H1 (cell line): ENCODE data around the gene FBN1. TPM values are rescaled to one million over a fixed set of nuclear protein-coding genes. Genes with fewer than 3 reads are reported as not detected.

Experiments used
- CTCF ChIA-PET: fragments of 300-600 bp; sonication (Branson Sonifier 250); formaldehyde crosslinking; loops from one replicate; lab custom pipeline; 2021; ENCODE audit not compliant: partially characterized antibody; lab: Charles Lee
- POLR2A ChIA-PET: fragments of 300-600 bp; sonication (Branson Sonifier 250); formaldehyde crosslinking; loops from one replicate; lab custom pipeline; 2021; ENCODE audit warnings: inconsistent platforms; ENCODE audit not compliant: partially characterized antibody; lab: Charles Lee
- DNase-seq, 2 experiments: peaks; one replicate each; pipeline versions ENCODE4 v3.0.0 to v3.0.0-alpha.2; 2010 to 2022; ENCODE audit warnings: low spot score in 2 of 2, low read depth in 1 of 2, mixed read lengths in 1 of 2
- FAIRE-seq: peaks from 2 replicates; lab custom pipeline; 2011; peaks lifted over from hg19 to GRCh38; lab: Jason Lieb, UNC
- H2AFZ ChIP-seq: 2 replicates; pipeline ENCODE4 v1.8.1; 2012; ENCODE audit warnings: low read length, inconsistent platforms
- H2AK5ac ChIP-seq: 2 replicates; pipeline ENCODE4 v1.6.1; 2013; ENCODE audit warnings: low read depth, low read length
- H2BK120ac ChIP-seq: replicated peaks from 2 replicates; pipeline ENCODE3; 2013; ENCODE audit warnings: low read depth, low read length, inconsistent platforms
- H2BK12ac ChIP-seq: 2 replicates; pipeline ENCODE4 v1.6.1; 2013; ENCODE audit warnings: low read depth, low read length
- H2BK15ac ChIP-seq: 2 replicates; pipeline ENCODE4 v1.6.1; 2013; ENCODE audit warnings: low read length
- H2BK20ac ChIP-seq: 2 replicates; pipeline ENCODE4 v1.6.1; 2013; ENCODE audit warnings: low read length
- H2BK5ac ChIP-seq: 2 replicates; pipeline ENCODE4 v1.6.1; 2013; ENCODE audit warnings: low read depth, low read length
- H3K14ac ChIP-seq: 2 replicates; pipeline ENCODE4 v1.6.1; 2013; ENCODE audit warnings: inconsistent platforms; ENCODE audit not compliant: insufficient read length
- H3K18ac ChIP-seq: 2 replicates; pipeline ENCODE4 v1.6.1; 2013; ENCODE audit warnings: low read length; ENCODE audit errors: extremely low read depth
- H3K23ac ChIP-seq: 2 replicates; pipeline ENCODE4 v1.6.1; 2013; ENCODE audit warnings: inconsistent platforms; ENCODE audit not compliant: insufficient read length
- H3K23me2 ChIP-seq: 2 replicates; pipeline ENCODE4 v1.6.1; 2013; ENCODE audit warnings: low read depth, low read length
- H3K27ac ChIP-seq: 2 replicates; pipeline ENCODE4 v1.6.1; 2011; ENCODE audit warnings: low read depth, low read length, inconsistent platforms
- H3K27me3 ChIP-seq, 4 experiments: replicated peaks in 1 of 4; 1 replicate in 1 of 4; 2 replicates in 3 of 4; pipeline versions ENCODE4 v1.6.1 to v1.8.1; 2011 to 2013; ENCODE audit warnings: low read length in 3 of 4, mild to moderate bottlenecking in 3 of 4, inconsistent platforms in 2 of 4, mixed read lengths in 2 of 4, moderate library complexity in 1 of 4; ENCODE audit not compliant: control insufficient read depth in 3 of 4, insufficient read depth in 3 of 4; ENCODE audit errors: extremely low read depth in 1 of 4
- H3K36me3 ChIP-seq, 4 experiments: 2 replicates each; pipeline versions ENCODE4 v1.6.1 to v1.8.1; 2011 to 2013; ENCODE audit warnings: mild to moderate bottlenecking in 4 of 4, low read length in 3 of 4, moderate library complexity in 2 of 4, control low read depth in 1 of 4, inconsistent platforms in 1 of 4; ENCODE audit not compliant: insufficient read depth in 4 of 4, control insufficient read depth in 2 of 4
- H3K4ac ChIP-seq: replicated peaks from 2 replicates; pipeline ENCODE3; 2013; ENCODE audit warnings: low read length, low read depth, mixed read lengths, inconsistent platforms; ENCODE audit not compliant: insufficient read length
- H3K4me1 ChIP-seq, 4 experiments: replicated peaks in 1 of 4; 1 replicate in 1 of 4; 2 replicates in 3 of 4; pipeline versions ENCODE4 v1.6.1 to v1.8.1; 2011 to 2013; ENCODE audit warnings: low read length in 3 of 4, inconsistent platforms in 2 of 4, mixed read lengths in 1 of 4; ENCODE audit not compliant: insufficient read depth in 4 of 4, control insufficient read depth in 3 of 4
- H3K4me2 ChIP-seq, 2 experiments: 2 replicates each; pipeline versions ENCODE4 v1.6.1 to v1.8.1; 2011 to 2013; ENCODE audit warnings: low read depth in 2 of 2, low read length in 2 of 2, control low read depth in 1 of 2, inconsistent platforms in 1 of 2, mild to moderate bottlenecking in 1 of 2; ENCODE audit not compliant: insufficient read depth in 1 of 2
- H3K4me3 ChIP-seq, 4 experiments: fragments of 200-600, 300-600 bp in 1 of 4; sonication (generic), shearing (Covaris generic), sonication (Bioruptor Twin) in 1 of 4; 2 replicates each; pipeline versions ENCODE4 v1.5.1 to v1.8.1; 2011 to 2016; ENCODE audit warnings: low read length in 4 of 4, low read depth in 3 of 4, control low read depth in 2 of 4, inconsistent platforms in 2 of 4, mild to moderate bottlenecking in 2 of 4, mixed read lengths in 1 of 4, moderate library complexity in 1 of 4; ENCODE audit not compliant: insufficient read depth in 2 of 4; ENCODE audit errors: extremely low read depth in 1 of 4
- H3K56ac ChIP-seq: replicated peaks from 2 replicates; pipeline ENCODE3; 2013; ENCODE audit warnings: low read depth, mild to moderate bottlenecking, mixed read lengths, low read length, inconsistent platforms; ENCODE audit not compliant: insufficient read length
- H3K79me1 ChIP-seq: 2 replicates; pipeline ENCODE4 v1.6.1; 2013; ENCODE audit warnings: low read depth, low read length, control low read depth
- H3K79me2 ChIP-seq, 2 experiments: 2 replicates each; pipeline versions ENCODE4 v1.6.1 to v1.8.1; 2012 to 2013; ENCODE audit warnings: low read length in 2 of 2, mild to moderate bottlenecking in 2 of 2, inconsistent platforms in 1 of 2; ENCODE audit not compliant: insufficient read depth in 2 of 2, control insufficient read depth in 1 of 2
- H3K9ac ChIP-seq, 4 experiments: replicated peaks in 1 of 4; 1 replicate in 1 of 4; 2 replicates in 3 of 4; pipeline versions ENCODE4 v1.6.1 to v1.8.1; 2011 to 2013; ENCODE audit warnings: low read depth in 3 of 4, low read length in 3 of 4, control low read depth in 2 of 4, mild to moderate bottlenecking in 2 of 4, moderate library complexity in 2 of 4, inconsistent platforms in 1 of 4; ENCODE audit errors: extremely low read depth in 1 of 4
- H3K9me3 ChIP-seq, 2 experiments: 2 replicates each; pipeline versions ENCODE4 v1.6.1 to v1.8.1; 2012 to 2013; ENCODE audit warnings: mild to moderate bottlenecking in 2 of 2, moderate library complexity in 2 of 2, control low read depth in 1 of 2, inconsistent platforms in 1 of 2, low read depth in 1 of 2, low read length in 1 of 2, mixed read lengths in 1 of 2; ENCODE audit not compliant: insufficient read depth in 2 of 2
- H4K20me1 ChIP-seq, 2 experiments: replicated peaks in 1 of 2; 2 replicates each; pipeline versions ENCODE3 to v1.8.1; 2011 to 2013; ENCODE audit warnings: inconsistent platforms in 2 of 2, low read length in 2 of 2, mild to moderate bottlenecking in 1 of 2; ENCODE audit not compliant: insufficient read depth in 2 of 2, control insufficient read depth in 1 of 2
- H4K5ac ChIP-seq: 2 replicates; pipeline ENCODE4 v1.6.1; 2013; ENCODE audit warnings: low read length, low read depth, mixed read lengths, inconsistent platforms; ENCODE audit not compliant: insufficient read length
- H4K8ac ChIP-seq: 2 replicates; pipeline ENCODE4 v1.8.0; 2013; ENCODE audit warnings: mild to moderate bottlenecking, moderate library complexity, low read length, inconsistent platforms; ENCODE audit not compliant: insufficient read depth; ENCODE audit errors: extremely low read depth
- H4K91ac ChIP-seq: replicated peaks from 2 replicates; pipeline ENCODE3; 2013; ENCODE audit warnings: low read length, mixed read lengths, inconsistent platforms; ENCODE audit not compliant: insufficient read length
- PHF8 ChIP-seq: fragments of 200-600 bp; sonication (generic); conservative IDR thresholded peaks from 2 replicates; pipeline ENCODE4 v1.7.1; 2012; ENCODE audit warnings: low read depth, mild to moderate bottlenecking, inconsistent platforms, low read length, moderate library complexity
- POLR2A ChIP-seq, 2 experiments: IDR thresholded peaks; 1 replicate in 1 of 2; 2 replicates in 1 of 2; pipeline ENCODE4 v1.6.1; 2011; ENCODE audit warnings: low read depth in 2 of 2, low read length in 2 of 2, mild to moderate bottlenecking in 2 of 2; ENCODE audit errors: control extremely low read depth in 1 of 2
- SUZ12 ChIP-seq: fragments of 200-600 bp; sonication (generic); IDR thresholded peaks from 2 replicates; pipeline ENCODE4 v1.6.1; 2012; ENCODE audit warnings: mild to moderate bottlenecking, inconsistent platforms, low read length, moderate library complexity, mixed read lengths
- WGBS, 2 experiments: shearing (Covaris generic) in 1 of 2; methylation state at CpG; one replicate each; pipeline versions ENCODE4 v1.1.6 to v1.1.7; 2013 to 2015; ENCODE audit warnings: low lambda C conversion rate in 2 of 2, mixed read lengths in 2 of 2, inconsistent platforms in 1 of 2, low coverage in 1 of 2, missing lambda C conversion rate in 1 of 2; ENCODE audit not compliant: insufficient replicate concordance in 2 of 2, insufficient coverage in 1 of 2, insufficient read length in 1 of 2; ENCODE audit errors: extremely low coverage in 1 of 2, missing lambda C conversion rate in 1 of 2; 5-methylcytosine and 5-hydroxymethylcytosine counted together
- polyA plus RNA-seq, 7 experiments: library from polyadenylated mRNA; depleted of rRNA in 3 of 7; stranded (reverse) in 5 of 7; unstranded in 2 of 7; fragments of >200 nt in 5 of 7; fragments of 200-250 nt in 2 of 7; gene quantifications; 1 replicate in 5 of 7; 2 replicates in 1 of 7; 4 replicates in 1 of 7; pipeline versions ENCODE4 v1.2.1 to v1.2.3, GENCODE V29; 2011 to 2013; ENCODE audit warnings: missing spikeins in 2 of 7, mixed read lengths in 2 of 7
- total RNA-seq: library from RNA; stranded (reverse); fragmentation: NEBNext Ultra II Directional; extraction: Animal tissue kit (Norgen Biotek cat#: 25700); gene quantifications from 2 replicates; pipeline ENCODE4 v1.2.1, GENCODE V29; 2021

FBN1 gene
- total and polyA plus RNA-seq, 2 of the 8 experiments (the other 6 are each of a cell fraction or from before 2014, with no cell fraction given) = 3.0 to 4.0 TPM

- H3K9ac ChIP-seq = no peak overlapping the region
- no peaks in the 10 kb centered on the region; the same call in 1 of the 2 replicates for H3K23me2 ChIP-seq
- H2BK120ac ChIP-seq = no peak overlapping the region
- peaks cover 0 to 9% (median 4%) of the 10 kb centered on the region in 4 experiments; a peak in 2 of 7 replicates for H3K4me1 ChIP-seq
- 91% methylated on average over 7 of the region's 7 CpGs; no CpG with 5 or more reads in 1 of the 2 experiments for WGBS, 2 experiments
- 0 out of 2 replicates have a peak overlapping the region, but pooled peaks have one; percentile 20 for H2AFZ ChIP-seq
- H3K79me1 ChIP-seq = no peaks in the 10 kb centered on the region
- no peaks in the 10 kb centered on the region for H3K27me3 ChIP-seq
- no peaks in the 10 kb centered on the region for H3K9me3 ChIP-seq
- H4K91ac ChIP-seq = no peak overlapping the region
- POLR2A ChIA-PET = interaction anchor here (1.0 kb wide), 1 partner anchor 19 kb away, joined by 3 read pairs; no protein-coding TSS in a partner anchor
- H4K8ac ChIP-seq = no peak overlapping the region
- no peaks in the 10 kb centered on the region for H4K20me1 ChIP-seq
- H3K56ac ChIP-seq = no peak overlapping the region
- no peak overlapping the region for H2BK15ac ChIP-seq
- H3K4ac ChIP-seq = no peak overlapping the region
- no peak overlapping the region for H3K4me3 ChIP-seq
- no peaks in the 10 kb centered on the region; a peak in 1 of 8 replicates for H3K36me3 ChIP-seq
- TF ChIP-seq POLR2A (IDR thresholded peaks at IDR 0.05; ENCODE audit: control extremely low read depth in 1 of 2, low read depth in 2 of 2, low read length in 2 of 2) = no peak
- TF ChIP-seq PHF8 = no peak
- TF ChIP-seq SUZ12 = no peak
- TF ChIP-seq, all 59 proteins: peak for 0
- no peak overlapping the region for H3K18ac ChIP-seq
- no peak for DNase-seq
- H3K23ac ChIP-seq = no peak overlapping the region
- H3K4me2 ChIP-seq = no peak overlapping the region
- no peak overlapping the region for H2BK12ac ChIP-seq
- no peak for FAIRE-seq
- no peaks in the 10 kb centered on the region for H3K79me2 ChIP-seq
- H3K27ac ChIP-seq = no peak overlapping the region
- H4K5ac ChIP-seq = no peak overlapping the region
- H2BK5ac ChIP-seq = no peak overlapping the region
- CTCF ChIA-PET = interaction anchor here (0.6 to 0.7 kb wide), 3 partner anchors 10 to 125 kb away, joined by 3 to 4 read pairs (median 3); no protein-coding TSS in a partner anchor
- H2BK20ac ChIP-seq = no peak overlapping the region
- no peak overlapping the region for H3K14ac ChIP-seq
- H2AK5ac ChIP-seq = no peak overlapping the region
Observed at GRCh38 chr15:48627260-48627940, 18.1 kb downstream of the FBN1 start.
